Transverse colon (tissue), 4 donors: Measurements from ENCODE around the gene CCDC50.

Experiments
- CTCF ChIP-seq, 5 experiments: fragments of 200-600 bp in 3 of 5; fragments of 450-650 bp in 2 of 5; sonication (generic) in 3 of 5; IDR thresholded peaks; 1 replicate in 2 of 5; 2 replicates in 3 of 5; pipeline ENCODE4 v1.5.1; 2016 to 2017; ENCODE audit warnings: antibody characterized with exemption in 5 of 5, inconsistent platforms in 3 of 5, mild to moderate bottlenecking in 2 of 5, moderate library complexity in 1 of 5
- EP300 ChIP-seq: sonication (generic); formaldehyde crosslinking; IDR thresholded peaks from one replicate; pipeline ENCODE4 v1.6.1; 2017; ENCODE audit warnings: antibody characterized with exemption, low read depth
- POLR2A ChIP-seq: fragments of 450-650 bp; IDR thresholded peaks from one replicate; pipeline ENCODE4 v1.6.1; 2016; ENCODE audit warnings: antibody characterized with exemption, mild to moderate bottlenecking, moderate library complexity
- POLR2AphosphoS5 ChIP-seq, 3 donors: sonication (generic); formaldehyde crosslinking; IDR thresholded peaks; one replicate each; pipeline ENCODE4 v1.6.1; 2016; ENCODE audit warnings: antibody characterized with exemption in 3 of 3

GRCh38 chr3:191331388-191331787, 2.2 kb downstream of the CCDC50 start:
- no peak for TF ChIP-seq CTCF (IDR thresholded peaks at IDR 0.05)
- no peak for TF ChIP-seq POLR2A
- TF ChIP-seq POLR2AphosphoS5 (IDR thresholded peaks at IDR 0.05), result no peak
- no peak for TF ChIP-seq EP300
